Measurements from ENCODE around the gene RFTN2.

GRCh38 chr2:197575987-197576386 lies 99.4 kb downstream of the RFTN2 start:
- no peak for TF ChIP-seq EZH2 (IDR thresholded peaks at IDR 0.05; ENCODE audit: borderline replicate concordance, low read depth, low read length, poor library complexity, severe bottlenecking)
- no peak for TF ChIP-seq CTCF (conservative IDR thresholded peaks at IDR 0.05; ENCODE audit: low read depth, low read length)
